ENCODE measurements around the gene AFAP1L1. TPM values are rescaled to one million over a fixed set of nuclear protein-coding genes. Genes with fewer than 3 reads are reported as not detected.

The AFAP1L1 gene
- total and polyA plus RNA-seq, 7 donors, result 0.23 to 8.6 (median 5.6) TPM

GRCh38 chr5:149381261-149381985 is 109.8 kb downstream of the AFAP1L1 start:
- Histone ChIP-seq H3K4me3 (peak overlapping the region; percentile 21 to 55 (median 44)), H3K4me1 (peaks cover 0 to 84% (median 79%) of the 10 kb centered on the region in 4 donors), H3K27ac (peak overlapping the region; percentile 93 to 99 (median 98)), H3K36me3 (no peaks in the 10 kb centered on the region), H3K27me3 (no peaks in the 10 kb centered on the region), H3K9me3 (no peaks in the 10 kb centered on the region)
- no peak for TF ChIP-seq CTCF (IDR thresholded peaks at IDR 0.05)
- no peak for TF ChIP-seq POLR2A (IDR thresholded peaks at IDR 0.05)
- WGBS, 2 donors, result 52 to 54% methylated on average over 8 of the region's 8 CpGs
- intact Hi-C loops (cut with DNase I), result no loop called here
- DNase-seq, result peak; percentile 76

- Histone ChIP-seq H3K27me3 (no peaks in the 10 kb centered on the region), H3K4me1 (peaks cover 0 to 90% (median 84%) of the 10 kb centered on the region in 4 donors), H3K27ac (peak overlapping the region; percentile 93 to 99 (median 98)), H3K9me3 (no peaks in the 10 kb centered on the region), H3K36me3 (no peaks in the 10 kb centered on the region), H3K4me3 (peak overlapping the region; percentile 21 to 55 (median 44))
- peak; percentile 94 for DNase-seq
- intact Hi-C loops (cut with DNase I), result loop anchor here (1.0 kb wide), 1 partner anchor 51 kb away; no protein-coding TSS in a partner anchor
- 36 to 40% methylated on average over 16 of the region's 16 CpGs for WGBS, 2 donors
- peak; percentile 54 to 81 (median 74) for TF ChIP-seq POLR2AphosphoS5 (IDR thresholded peaks at IDR 0.05)
- no peak for TF ChIP-seq POLR2A (IDR thresholded peaks at IDR 0.05)
- TF ChIP-seq EP300 (IDR thresholded peaks at IDR 0.05), result peak in 2 of 4 donors; percentile 31 to 47
- peak in 3 of 4 experiments; percentile 92 to 96 (median 95) for TF ChIP-seq CTCF (IDR thresholded peaks at IDR 0.05)
Observed at GRCh38 chr5:149381986-149382338, 110.3 kb downstream of the AFAP1L1 start.

GRCh38 chr5:149382517-149383220 is 111.0 kb downstream of the AFAP1L1 start:
- TF ChIP-seq EP300 (IDR thresholded peaks at IDR 0.05), result no peak
- no peak for TF ChIP-seq CTCF (IDR thresholded peaks at IDR 0.05)
- no peak for TF ChIP-seq POLR2A (IDR thresholded peaks at IDR 0.05)
- TF ChIP-seq POLR2AphosphoS5 (IDR thresholded peaks at IDR 0.05), result no peak
- DNase-seq, result peak; percentile 70
- WGBS, 2 donors, result 81% methylated on average over 12 of the region's 12 CpGs
- no peaks in the 10 kb centered on the region for H3K27me3 ChIP-seq
- H3K9me3 ChIP-seq, result no peaks in the 10 kb centered on the region
- peak overlapping the region; percentile 21 to 55 (median 44) for H3K4me3 ChIP-seq
- intact Hi-C loops (cut with DNase I), result loop anchor here (1.0 kb wide), 2 partner anchors 24 to 51 kb away; no protein-coding TSS in a partner anchor
- peaks cover 0 to 97% (median 91%) of the 10 kb centered on the region in 4 donors for H3K4me1 ChIP-seq
- H3K27ac ChIP-seq, result peak overlapping the region; percentile 93 to 99 (median 98)
- no peaks in the 10 kb centered on the region for H3K36me3 ChIP-seq

- Histone ChIP-seq H3K9me3 (no peaks in the 10 kb centered on the region), H3K36me3 (no peaks in the 10 kb centered on the region), H3K27ac (peak overlapping the region; percentile 93 to 99 (median 98)), H3K4me3 (peak overlapping the region; percentile 21 to 55 (median 44)), H3K4me1 (peaks cover 0 to 99% (median 92%) of the 10 kb centered on the region in 4 donors), H3K27me3 (no peaks in the 10 kb centered on the region)
- intact Hi-C loops (cut with DNase I), result loop anchor here (1.0 kb wide), 1 partner anchor 23 kb away; no protein-coding TSS in a partner anchor
- TF ChIP-seq CTCF (IDR thresholded peaks at IDR 0.05), result no peak
- TF ChIP-seq POLR2A (IDR thresholded peaks at IDR 0.05), result peak in 1 of 2 donors; percentile 31
- TF ChIP-seq EP300 (IDR thresholded peaks at IDR 0.05), result peak; percentile 23 to 96 (median 80)
- peak; percentile 76 to 82 (median 78) for TF ChIP-seq POLR2AphosphoS5 (IDR thresholded peaks at IDR 0.05)
- DNase-seq, result peak; percentile 94
- WGBS, 2 donors, result 76 to 85% methylated on average over 9 of the region's 9 CpGs
Observed at GRCh38 chr5:149383399-149383798, 111.7 kb downstream of the AFAP1L1 start.
